Measurements from ENCODE around the gene LRRC10. TPM values are rescaled to one million over a fixed set of nuclear protein-coding genes. Genes with fewer than 3 reads are reported as not detected.
"Not testable (repeated sequence)": the region's sequence is repeated elsewhere in the genome, so short reads cannot be mapped to it uniquely, and the experiment has no call there.

Gene LRRC10
- total and polyA plus RNA-seq, 10 of the 15 experiments (the other 5 are each of a cell fraction or from before 2014, with no cell fraction given), result not detected

- no peaks in the 10 kb centered on the region for H3K36me3 ChIP-seq (ENCODE audit: control insufficient read depth in 2 of 2, insufficient read depth in 2 of 2, low read length in 1 of 2)
- no peaks in the 10 kb centered on the region for H3K4me1 ChIP-seq (ENCODE audit: control insufficient read depth, insufficient read depth, low read length)
- no peaks in the 10 kb centered on the region for H4K20me1 ChIP-seq (ENCODE audit: control insufficient read depth, insufficient read depth)
- RAD21 ChIA-PET (ENCODE audit: unreplicated experiment), result no interaction called here
- in situ Hi-C loops (cut with MboI) (no loop called here), intact Hi-C loops (cut with micrococcal nuclease; ENCODE audit: unreplicated experiment) (no loop called here)
- H2AFZ ChIP-seq (ENCODE audit: control insufficient read depth, low read depth, low read length), result no peak overlapping the region
- H3K27me3 ChIP-seq (replicated peaks in 1 of 2; ENCODE audit: control insufficient read depth in 2 of 2, insufficient read depth in 2 of 2, low read length in 1 of 2), result no peaks in the 10 kb centered on the region; a peak in 1 of 4 replicates
- SMC1A ChIA-PET (ENCODE audit: uncharacterized antibody, unreplicated experiment), result interaction anchor here (0.7 kb wide), 1 partner anchor 412 kb away, joined by 4 read pairs; no protein-coding TSS in a partner anchor
- H3K27ac ChIP-seq (ENCODE audit: control insufficient read depth, insufficient read depth), result no peak overlapping the region
- POLR2A ChIA-PET, result no interaction called here
- no peak for ATAC-seq
- no peak for DNase-seq (ENCODE audit: low read depth, low spot score)
- WGBS (ENCODE audit: insufficient coverage, insufficient replicate concordance, low lambda C conversion rate, missing lambda C conversion rate), result 95% methylated on average over 2 of the region's 2 CpGs
- H3K4me2 ChIP-seq (ENCODE audit: control insufficient read depth, insufficient read depth), result no peak overlapping the region
- BruUV-seq (replicated peaks), result no TSS peak
- CTCF ChIA-PET, result interaction anchor here (0.5 kb wide), 1 partner anchor 315 kb away, joined by 3 read pairs; no protein-coding TSS in a partner anchor
- H3K9ac ChIP-seq (ENCODE audit: control insufficient read depth, insufficient read depth, low read length), result no peak overlapping the region
- no peak overlapping the region for H3K4me3 ChIP-seq
- H3K79me2 ChIP-seq (ENCODE audit: control insufficient read depth, insufficient read depth, low read length), result no peaks in the 10 kb centered on the region
- no peak for TF ChIP-seq CREB1 (IDR thresholded peaks at IDR 0.05; ENCODE audit: low read depth)
- no peak for TF ChIP-seq CBX3 (IDR thresholded peaks at IDR 0.05; ENCODE audit: borderline replicate concordance, low read depth)
- TF ChIP-seq RBBP5 (conservative IDR thresholded peaks at IDR 0.05), result no peak
- TF ChIP-seq HDAC2 (IDR thresholded peaks at IDR 0.05), result no peak
- no peak for TF ChIP-seq NR2F1 (conservative IDR thresholded peaks at IDR 0.05)
- no peak for TF ChIP-seq ZBED1 (IDR thresholded peaks at IDR 0.05; ENCODE audit: borderline replicate concordance)
- TF ChIP-seq RAD21 (IDR thresholded peaks at IDR 0.05; ENCODE audit: insufficient read depth, low read depth, low read length), result no peak
- no peak for TF ChIP-seq RAD51 (IDR thresholded peaks at IDR 0.05)
- TF ChIP-seq DPF2 (IDR thresholded peaks at IDR 0.05), result no peak
- no peak for TF ChIP-seq YBX1 (IDR thresholded peaks at IDR 0.05)
- no peak for TF ChIP-seq BACH1 (IDR thresholded peaks at IDR 0.05; ENCODE audit: borderline replicate concordance)
- TF ChIP-seq JUNB (IDR thresholded peaks at IDR 0.05), result no peak
- H3K9me3 ChIP-seq (replicated peaks; ENCODE audit: control insufficient read depth, insufficient read depth, low read length), result no peaks in the 10 kb centered on the region
- FAIRE-seq, result no peak
Measured at GRCh38 chr12:69608114-69608513, 2.6 kb downstream of the LRRC10 start.

- H3K9ac ChIP-seq (ENCODE audit: control insufficient read depth, insufficient read depth, low read length); H3K4me2 ChIP-seq (ENCODE audit: control insufficient read depth, insufficient read depth); H3K9me3 ChIP-seq (replicated peaks; ENCODE audit: control insufficient read depth, insufficient read depth, low read length); H3K27ac ChIP-seq (ENCODE audit: control insufficient read depth, insufficient read depth); CTCF ChIA-PET; RAD21 ChIA-PET (ENCODE audit: unreplicated experiment); SMC1A ChIA-PET (ENCODE audit: uncharacterized antibody, unreplicated experiment); H3K4me3 ChIP-seq; FAIRE-seq; H2AFZ ChIP-seq (ENCODE audit: control insufficient read depth, low read depth, low read length); ATAC-seq; H3K4me1 ChIP-seq (ENCODE audit: control insufficient read depth, insufficient read depth, low read length); H3K79me2 ChIP-seq (ENCODE audit: control insufficient read depth, insufficient read depth, low read length); intact Hi-C loops (cut with micrococcal nuclease; ENCODE audit: unreplicated experiment); H3K27me3 ChIP-seq (replicated peaks in 1 of 2; ENCODE audit: control insufficient read depth in 2 of 2, insufficient read depth in 2 of 2, low read length in 1 of 2); POLR2A ChIA-PET; H4K20me1 ChIP-seq (ENCODE audit: control insufficient read depth, insufficient read depth); DNase-seq (ENCODE audit: low read depth, low spot score); in situ Hi-C loops (cut with MboI); BruUV-seq (replicated peaks): not testable (repeated sequence)
- peaks cover 4 to 17% of the 10 kb centered on the region in 2 experiments for H3K36me3 ChIP-seq (ENCODE audit: control insufficient read depth in 2 of 2, insufficient read depth in 2 of 2, low read length in 1 of 2)
- WGBS (ENCODE audit: insufficient coverage, insufficient replicate concordance, low lambda C conversion rate, missing lambda C conversion rate), result 95% methylated on average over 2 of the region's 3 CpGs
Measured at GRCh38 chr12:69604275-69604674, 6.4 kb downstream of the LRRC10 start.

GRCh38 chr12:69603556-69603955 is 7.2 kb downstream of the LRRC10 start:
- H4K20me1 ChIP-seq (ENCODE audit: control insufficient read depth, insufficient read depth); DNase-seq (ENCODE audit: low read depth, low spot score); in situ Hi-C loops (cut with MboI); H3K4me1 ChIP-seq (ENCODE audit: control insufficient read depth, insufficient read depth, low read length); CTCF ChIA-PET; H2AFZ ChIP-seq (ENCODE audit: control insufficient read depth, low read depth, low read length); H3K4me3 ChIP-seq; H3K79me2 ChIP-seq (ENCODE audit: control insufficient read depth, insufficient read depth, low read length); intact Hi-C loops (cut with micrococcal nuclease; ENCODE audit: unreplicated experiment); BruUV-seq (replicated peaks); H3K9me3 ChIP-seq (replicated peaks; ENCODE audit: control insufficient read depth, insufficient read depth, low read length); H3K27ac ChIP-seq (ENCODE audit: control insufficient read depth, insufficient read depth); H3K9ac ChIP-seq (ENCODE audit: control insufficient read depth, insufficient read depth, low read length); ATAC-seq; POLR2A ChIA-PET; FAIRE-seq; RAD21 ChIA-PET (ENCODE audit: unreplicated experiment); H3K4me2 ChIP-seq (ENCODE audit: control insufficient read depth, insufficient read depth); H3K27me3 ChIP-seq (replicated peaks in 1 of 2; ENCODE audit: control insufficient read depth in 2 of 2, insufficient read depth in 2 of 2, low read length in 1 of 2): not testable (repeated sequence)
- H3K36me3 ChIP-seq (ENCODE audit: control insufficient read depth in 2 of 2, insufficient read depth in 2 of 2, low read length in 1 of 2), result peaks cover 4 to 24% of the 10 kb centered on the region in 2 experiments
- SMC1A ChIA-PET (ENCODE audit: uncharacterized antibody, unreplicated experiment), result interaction anchor here (0.6 kb wide), 1 partner anchor 503 kb away, joined by 3 read pairs; no protein-coding TSS in a partner anchor
- WGBS (ENCODE audit: insufficient coverage, insufficient replicate concordance, low lambda C conversion rate, missing lambda C conversion rate), result 98% methylated on average over 4 of the region's 6 CpGs

Data from GM12878 (cell line).